Activated T-cell treated with anti-CD3 and anti-CD28 coated beads for 4 hours (primary cell): ENCODE measurements around the gene MACROD2.
"Not testable (repeated sequence)": the region's sequence is repeated elsewhere in the genome, so short reads cannot be mapped to it uniquely, and the experiment has no call there.

Experiments
- DNase-seq: peaks from one replicate; pipeline ENCODE4 v3.0.0-alpha.2; 2020

Gene MACROD2

GRCh38 chr20:14197097-14197496, 201.8 kb downstream of the MACROD2 start:
- DNase-seq, result no peak

- no peak for DNase-seq
Measured at GRCh38 chr20:14198416-14198815, 203.1 kb downstream of the MACROD2 start.

GRCh38 chr20:14199111-14199510, 203.8 kb downstream of the MACROD2 start:
- no peak for DNase-seq

GRCh38 chr20:14203657-14204056, 208.3 kb downstream of the MACROD2 start:
- DNase-seq, result no peak

- DNase-seq, result no peak
Measured at GRCh38 chr20:14207591-14207990, 212.3 kb downstream of the MACROD2 start.

GRCh38 chr20:14208956-14209355, 213.6 kb downstream of the MACROD2 start:
- no peak for DNase-seq

- DNase-seq, result no peak
Measured at GRCh38 chr20:14210146-14210545, 214.8 kb downstream of the MACROD2 start.

- DNase-seq, result no peak
Measured at GRCh38 chr20:14214046-14214445, 218.7 kb downstream of the MACROD2 start.

- not testable (repeated sequence) for DNase-seq
Measured at GRCh38 chr20:14215880-14216279, 220.6 kb downstream of the MACROD2 start.

- no peak for DNase-seq
Measured at GRCh38 chr20:14219801-14220461, 224.6 kb downstream of the MACROD2 start.

GRCh38 chr20:14220986-14221385, 225.7 kb downstream of the MACROD2 start:
- DNase-seq, result no peak

GRCh38 chr20:14223806-14224205, 228.5 kb downstream of the MACROD2 start:
- DNase-seq, result no peak

- not testable (repeated sequence) for DNase-seq
Measured at GRCh38 chr20:14226051-14227049, 231.0 kb downstream of the MACROD2 start.

GRCh38 chr20:14232650-14233049, 237.3 kb downstream of the MACROD2 start:
- no peak for DNase-seq

GRCh38 chr20:14234666-14235295, 239.5 kb downstream of the MACROD2 start:
- no peak for DNase-seq

GRCh38 chr20:14235355-14235754, 240.0 kb downstream of the MACROD2 start:
- DNase-seq, result no peak

GRCh38 chr20:14245368-14245970, 250.2 kb downstream of the MACROD2 start:
- DNase-seq, result no peak

- no peak for DNase-seq
Measured at GRCh38 chr20:14259689-14260088, 264.4 kb downstream of the MACROD2 start.

GRCh38 chr20:14260367-14260766, 265.1 kb downstream of the MACROD2 start:
- no peak for DNase-seq

GRCh38 chr20:14264869-14265268, 269.6 kb downstream of the MACROD2 start:
- no peak for DNase-seq

- DNase-seq, result no peak
Measured at GRCh38 chr20:14266246-14266645, 270.9 kb downstream of the MACROD2 start.

GRCh38 chr20:14270751-14271150, 275.4 kb downstream of the MACROD2 start:
- DNase-seq, result not testable (repeated sequence)

- DNase-seq, result no peak
Measured at GRCh38 chr20:14282140-14282539, 286.8 kb downstream of the MACROD2 start.
